Suppressor macrophage treated with lipopolysaccharide for 4 hours (primary cell): ENCODE data around the gene UBASH3B.

ENCODE experiments used
- DNase-seq: peaks from one replicate; pipeline ENCODE4 v3.0.0-alpha.2; 2020

Gene UBASH3B

GRCh38 chr11:122758339-122758738 lies 102.8 kb downstream of the UBASH3B start:
- no peak for DNase-seq

GRCh38 chr11:122758974-122759373 lies 103.5 kb downstream of the UBASH3B start:
- no peak for DNase-seq

- DNase-seq = no peak
Measured at GRCh38 chr11:122763108-122763507, 107.6 kb downstream of the UBASH3B start.

- no peak for DNase-seq
Measured at GRCh38 chr11:122764371-122765090, 109.0 kb downstream of the UBASH3B start.

- no peak for DNase-seq
Measured at GRCh38 chr11:122765487-122766131, 110.1 kb downstream of the UBASH3B start.

GRCh38 chr11:122769126-122769780 lies 113.7 kb downstream of the UBASH3B start:
- DNase-seq = no peak

GRCh38 chr11:122772945-122773344 lies 117.4 kb downstream of the UBASH3B start:
- no peak for DNase-seq

- no peak for DNase-seq
Measured at GRCh38 chr11:122773781-122774266, 118.3 kb downstream of the UBASH3B start.

- peak; percentile 59 for DNase-seq
Measured at GRCh38 chr11:122775675-122776271, 120.3 kb downstream of the UBASH3B start.

- DNase-seq = no peak
Measured at GRCh38 chr11:122776546-122776945, 121.0 kb downstream of the UBASH3B start.

GRCh38 chr11:122777343-122777742 lies 121.8 kb downstream of the UBASH3B start:
- DNase-seq = no peak

- peak; percentile 62 for DNase-seq
Measured at GRCh38 chr11:122778148-122778547, 122.6 kb downstream of the UBASH3B start.

GRCh38 chr11:122779047-122779629 lies 123.6 kb downstream of the UBASH3B start:
- peak; percentile 61 for DNase-seq

GRCh38 chr11:122780296-122780949 lies 124.9 kb downstream of the UBASH3B start:
- DNase-seq = no peak

GRCh38 chr11:122781378-122782195 lies 126.1 kb downstream of the UBASH3B start:
- peak; percentile 89 for DNase-seq

GRCh38 chr11:122782222-122782621 lies 126.7 kb downstream of the UBASH3B start:
- peak; percentile 48 for DNase-seq

GRCh38 chr11:122784325-122784955 lies 128.9 kb downstream of the UBASH3B start:
- no peak for DNase-seq

- DNase-seq = no peak
Measured at GRCh38 chr11:122785031-122785541, 129.6 kb downstream of the UBASH3B start.

GRCh38 chr11:122786896-122787295 lies 131.4 kb downstream of the UBASH3B start:
- no peak for DNase-seq

GRCh38 chr11:122788781-122789535 lies 133.4 kb downstream of the UBASH3B start:
- DNase-seq = no peak
